T-helper 1 cell (primary cell): Measurements from ENCODE around the gene EXOC4.
"Not testable (repeated sequence)": the region's sequence is repeated elsewhere in the genome, so short reads cannot be mapped to it uniquely, and the experiment has no call there.

Experiments
- DNase-seq, 5 donors: peaks; one replicate each; pipeline ENCODE4 v3.0.0-alpha.2; 2012 to 2020
- total RNA-seq, 4 donors: gene quantifications; one replicate each; lab custom pipeline; 2026; lab: John Stamatoyannopoulos, UW

EXOC4 gene
- total RNA-seq = 68.6 to 108 (median 91.1) reads per million in 4 donors

DNA sequence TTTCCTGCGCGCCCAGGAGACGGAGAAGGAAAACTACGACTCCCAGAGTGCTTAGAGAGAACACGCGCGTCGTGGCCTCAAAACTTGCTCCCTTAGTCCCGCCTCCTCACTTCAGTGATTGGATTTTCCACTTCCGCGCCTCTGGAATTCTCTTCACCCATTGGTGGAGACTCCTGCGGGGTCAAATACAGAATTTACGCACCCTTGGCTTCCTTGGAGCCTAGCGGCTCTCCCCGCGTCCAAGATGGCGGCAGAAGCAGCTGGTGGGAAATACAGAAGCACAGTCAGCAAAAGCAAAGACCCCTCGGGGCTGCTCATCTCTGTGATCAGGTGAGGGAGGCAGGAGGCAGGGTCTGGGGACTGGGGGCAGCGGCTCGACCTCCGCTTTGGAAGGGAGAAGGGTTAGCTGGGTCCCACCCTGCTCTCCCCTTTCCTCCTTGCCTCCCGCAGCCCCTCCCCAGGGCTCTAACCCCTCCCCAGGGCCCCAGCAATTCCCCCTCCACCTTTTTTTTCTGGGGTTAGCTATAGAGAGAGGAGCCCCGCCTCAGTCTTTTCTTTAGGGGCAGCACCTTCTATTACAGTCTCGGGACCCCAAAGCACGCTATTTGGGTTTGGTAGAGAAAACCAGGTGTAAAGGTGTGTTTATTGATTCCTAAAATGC lies at the start of gene EXOC4:
TSS of gene EXOC4 (plus strand) at position 221 of the 661 bp plus-strand sequence.
- peak; percentile 73 to 96 (median 88) for DNase-seq

DNA sequence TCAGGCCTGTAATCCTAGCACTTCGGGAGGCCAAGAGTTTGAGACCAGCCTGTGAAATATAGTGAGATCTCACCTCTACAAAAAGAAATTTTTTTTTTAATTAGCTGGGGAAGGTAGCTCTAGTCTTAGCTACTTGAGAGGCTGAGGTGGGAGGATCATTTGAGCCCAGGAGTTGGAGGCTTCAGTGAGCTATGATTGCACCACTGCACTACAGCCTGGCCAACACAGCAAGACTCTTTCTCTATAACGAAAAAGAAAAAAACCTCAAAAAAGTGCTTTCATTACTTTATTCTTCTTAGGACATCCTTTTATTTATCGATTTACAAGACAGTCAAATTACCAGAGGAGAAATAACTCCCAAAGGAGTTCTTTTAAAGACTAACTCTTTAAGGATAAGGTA lies 49.4 kb upstream of the EXOC4 start:
- no peak for DNase-seq

DNA sequence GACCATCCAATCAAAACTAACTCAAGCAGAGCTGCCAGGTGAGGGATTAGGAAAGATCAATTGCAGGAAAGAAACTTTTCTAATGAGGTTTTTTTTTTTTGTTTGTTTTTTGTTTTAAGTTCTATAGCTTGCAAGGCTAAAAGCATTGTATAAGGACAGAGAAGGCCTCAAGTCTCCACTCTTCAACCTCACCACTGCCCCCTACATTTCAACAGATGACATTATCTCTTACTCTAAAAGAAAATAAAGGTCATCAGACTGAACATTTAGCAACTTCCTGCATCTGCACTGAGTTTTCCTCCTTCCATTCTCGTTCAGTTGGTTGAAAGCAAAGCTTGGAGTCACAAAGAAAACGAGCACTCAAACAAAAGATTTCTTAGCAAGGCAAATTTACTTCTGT lies 45.2 kb upstream of the EXOC4 start:
- DNase-seq = no peak

DNA sequence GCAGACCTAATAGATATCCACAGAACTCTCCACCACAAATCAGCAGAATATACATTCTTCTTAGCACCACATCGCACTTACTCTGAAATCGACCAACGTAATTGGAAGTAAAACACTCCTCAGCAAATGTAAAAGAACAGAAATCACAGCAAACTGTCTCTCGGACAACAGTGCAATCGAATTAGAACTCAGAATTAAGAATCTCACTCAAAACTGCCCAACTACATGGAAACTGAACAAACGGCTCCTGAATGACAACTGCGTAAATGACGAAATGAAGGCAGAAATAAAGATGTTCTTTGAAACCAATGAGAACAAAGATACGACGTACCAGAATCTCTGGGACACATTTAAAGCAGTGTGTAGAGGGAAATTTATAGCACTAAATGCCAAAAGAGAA lies 42.1 kb upstream of the EXOC4 start:
- not testable (repeated sequence) for DNase-seq

DNA sequence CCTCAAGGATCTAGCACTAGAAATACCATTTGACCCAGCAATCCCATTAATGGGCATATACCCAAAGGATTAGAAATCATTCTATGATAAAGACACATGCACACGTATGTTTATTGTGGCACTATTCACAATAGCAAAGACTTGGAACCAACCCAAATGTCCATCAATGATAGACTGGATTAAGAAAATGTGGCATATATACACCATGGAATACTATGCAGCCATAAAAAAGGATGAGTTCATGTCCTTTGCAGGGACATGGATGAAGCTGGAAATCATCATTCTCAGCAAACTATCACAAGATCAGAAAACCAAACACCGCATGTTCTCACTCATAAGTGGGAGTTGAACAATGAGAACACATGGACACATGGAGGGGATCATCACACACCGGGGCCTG lies 39.1 kb upstream of the EXOC4 start:
- DNase-seq = not testable (repeated sequence)

DNA sequence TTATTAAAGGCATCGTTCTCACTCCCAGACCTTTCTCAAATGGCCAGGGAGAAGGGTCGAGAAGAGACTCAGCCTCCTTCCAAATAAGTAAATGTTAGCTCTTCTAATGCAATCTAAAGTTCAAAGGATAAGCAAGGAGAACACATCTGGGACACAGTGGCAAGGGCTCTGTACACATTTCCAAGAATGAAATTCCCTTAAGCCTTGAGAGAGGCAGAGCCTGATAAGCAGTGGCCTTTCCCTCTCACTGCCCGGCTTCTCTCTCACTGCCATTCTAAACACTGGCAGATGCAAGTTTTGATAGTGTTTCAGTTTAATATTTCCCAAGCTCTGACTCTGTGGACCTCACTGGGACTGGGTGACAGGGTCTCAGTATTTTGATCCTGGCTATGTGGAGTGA lies 35.1 kb upstream of the EXOC4 start:
- no peak for DNase-seq

DNA sequence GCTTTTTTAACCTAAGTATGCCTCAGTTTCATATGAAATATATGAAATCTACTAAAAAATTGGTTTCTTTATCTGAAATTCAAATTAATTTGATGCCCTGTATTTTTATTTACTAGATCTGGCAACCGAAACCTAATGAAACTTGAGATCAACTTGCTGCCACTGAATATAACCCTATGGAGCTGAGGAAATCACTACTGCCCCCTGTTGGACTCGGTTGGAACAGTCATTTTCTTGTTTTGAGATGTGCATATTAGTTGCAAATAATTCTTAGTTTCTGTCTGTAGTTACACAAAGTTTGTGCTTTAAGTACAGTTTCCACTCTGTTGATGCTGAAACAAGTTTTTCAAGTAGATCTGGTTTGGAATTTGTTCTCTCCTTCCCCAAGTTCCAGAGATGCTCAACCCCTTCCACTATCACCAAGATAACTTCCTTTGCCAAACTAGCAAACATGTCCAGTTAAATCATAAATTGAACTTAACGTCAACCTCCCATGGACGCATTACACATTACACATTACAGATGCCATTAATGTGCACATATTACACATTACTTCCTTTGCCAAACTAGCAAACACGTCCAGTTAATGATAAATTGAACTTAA lies 22.2 kb upstream of the EXOC4 start:
- peak in 3 of 5 donors; percentile 10 to 34 (median 34) for DNase-seq

DNA sequence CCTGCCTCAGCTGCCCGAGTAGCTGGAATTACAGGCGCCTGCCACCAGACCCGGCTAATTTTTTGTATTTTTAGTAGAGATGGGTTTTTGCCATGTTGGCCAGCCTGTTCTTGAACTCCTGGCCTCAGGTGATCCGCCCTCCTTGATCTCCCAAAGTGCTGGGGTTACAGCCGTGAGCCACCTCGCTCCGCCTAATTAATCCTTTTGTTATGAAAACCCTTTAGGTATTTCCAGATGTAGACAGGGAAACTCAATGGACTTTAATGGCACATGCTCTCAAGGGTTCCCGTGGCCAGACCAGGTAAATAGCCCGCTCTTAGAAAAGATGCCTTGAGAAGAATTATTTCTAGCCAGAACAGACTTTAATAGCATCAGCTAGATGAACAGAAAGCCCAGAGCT lies 19.7 kb upstream of the EXOC4 start:
- no peak for DNase-seq

DNA sequence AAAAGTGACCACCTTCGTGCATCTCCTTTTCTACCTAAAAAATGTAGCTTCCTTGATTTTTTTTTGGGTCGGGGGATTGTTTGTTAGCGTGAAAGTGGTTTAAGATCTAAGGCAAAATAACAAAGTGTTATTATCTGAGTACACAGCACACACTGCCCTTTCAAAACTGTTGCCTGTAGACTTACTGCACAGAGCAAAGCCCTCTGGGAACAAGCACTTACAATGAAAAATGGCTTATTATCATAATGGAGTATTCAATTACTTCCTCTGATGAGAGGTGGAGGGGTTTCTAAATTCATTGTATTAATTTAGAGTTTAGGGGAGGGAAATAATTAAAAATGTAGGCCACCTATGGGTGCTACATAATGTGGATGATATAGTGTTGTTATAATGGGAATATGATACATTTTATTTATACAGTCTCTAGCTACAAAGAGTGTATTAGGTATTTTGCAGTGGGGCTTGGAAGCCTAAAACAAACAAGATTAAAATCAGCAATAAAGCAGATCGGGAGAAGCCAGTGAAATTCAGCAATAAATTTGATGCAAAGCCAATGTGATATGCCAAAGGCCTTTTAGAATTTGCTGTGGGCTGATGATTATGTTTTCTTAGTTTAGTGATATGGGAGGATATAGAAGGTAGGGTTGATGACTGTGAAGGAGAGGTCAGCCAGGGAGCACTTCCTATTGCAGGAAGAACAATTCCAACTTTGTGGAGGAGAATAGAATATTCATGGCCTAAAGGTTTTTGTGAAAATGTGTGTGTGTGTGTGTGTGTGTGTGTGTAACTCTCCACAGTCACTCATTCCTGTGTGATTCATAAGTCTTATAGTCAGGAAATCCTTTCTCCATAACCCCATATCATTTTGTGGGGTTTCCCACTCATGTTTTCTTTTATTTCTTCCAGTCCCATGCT lies 17.7 kb upstream of the EXOC4 start:
- no peak for DNase-seq

DNA sequence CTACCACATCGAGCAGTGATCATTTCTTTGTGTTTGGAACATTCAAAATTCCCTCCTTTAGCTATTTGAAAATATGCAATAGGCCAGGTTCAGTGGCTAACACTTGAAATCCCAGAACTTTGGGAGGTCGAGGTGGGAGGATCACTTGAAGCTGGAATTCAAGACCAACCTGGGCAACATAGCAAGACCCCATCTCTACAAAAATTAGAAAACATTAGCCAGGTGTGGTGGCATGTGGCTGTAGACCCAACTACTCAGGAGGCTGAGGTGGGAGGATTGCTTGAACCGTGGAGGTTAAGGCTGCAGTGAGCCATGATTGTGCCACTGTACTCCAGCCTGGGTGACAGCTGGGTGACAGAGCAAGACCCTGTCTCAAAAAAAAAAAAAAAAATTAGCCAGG lies 15.3 kb upstream of the EXOC4 start:
- DNase-seq = no peak

DNA sequence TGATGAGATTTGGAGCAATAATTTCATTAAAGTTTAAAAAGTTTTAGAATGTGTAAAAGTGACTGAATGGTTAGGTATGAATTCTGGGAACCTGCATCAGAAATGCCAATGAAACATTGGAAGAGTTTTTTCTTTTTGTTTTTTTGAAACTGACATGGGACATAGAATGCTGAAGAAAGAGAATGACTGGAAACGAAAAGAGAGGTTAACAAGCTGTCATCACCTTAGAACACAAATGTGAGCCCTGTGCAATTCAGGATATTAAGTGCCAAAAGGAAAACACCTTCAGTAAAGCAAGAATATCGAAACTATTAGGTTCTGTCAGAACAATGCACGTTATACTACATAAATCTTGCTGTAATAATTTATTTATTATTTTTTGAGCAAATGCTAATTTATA lies 12.6 kb upstream of the EXOC4 start:
- DNase-seq = no peak

DNA sequence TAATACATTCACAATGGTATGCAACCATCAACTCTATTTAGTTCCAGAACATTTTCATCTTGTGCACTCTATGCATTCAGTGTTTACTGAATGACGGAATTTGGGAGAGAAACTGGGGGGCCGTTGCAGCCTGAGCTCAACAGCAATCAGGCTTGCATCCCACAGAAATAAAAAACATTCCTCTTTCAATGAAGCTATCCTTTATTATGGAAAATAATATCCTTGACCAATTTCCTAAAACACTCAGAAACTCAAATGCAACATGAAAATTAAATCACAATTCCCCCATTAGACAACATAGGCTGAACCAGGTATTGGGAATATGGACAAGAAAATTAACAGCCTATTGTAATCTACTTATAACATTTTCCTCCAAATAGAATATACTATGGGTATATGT lies 6.3 kb upstream of the EXOC4 start:
- no peak for DNase-seq

DNA sequence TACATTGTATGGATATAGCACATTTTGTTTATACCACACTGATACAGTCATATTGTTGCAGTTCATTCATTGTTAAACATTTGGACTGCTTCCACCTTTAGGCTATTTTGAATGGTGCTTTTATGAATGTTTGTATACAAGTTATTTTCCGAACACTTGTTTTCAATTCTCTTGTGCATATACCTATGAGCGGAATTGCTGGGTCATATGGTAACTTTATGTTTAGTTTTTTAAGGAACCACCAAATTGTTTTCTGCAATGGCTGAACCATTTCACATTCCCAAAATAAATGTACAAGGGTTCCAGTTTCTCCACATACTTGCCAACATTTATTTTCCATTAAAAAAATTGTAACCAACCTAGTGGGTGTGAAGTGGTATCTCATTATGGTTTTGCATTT lies 4.0 kb upstream of the EXOC4 start:
- DNase-seq = no peak

DNA sequence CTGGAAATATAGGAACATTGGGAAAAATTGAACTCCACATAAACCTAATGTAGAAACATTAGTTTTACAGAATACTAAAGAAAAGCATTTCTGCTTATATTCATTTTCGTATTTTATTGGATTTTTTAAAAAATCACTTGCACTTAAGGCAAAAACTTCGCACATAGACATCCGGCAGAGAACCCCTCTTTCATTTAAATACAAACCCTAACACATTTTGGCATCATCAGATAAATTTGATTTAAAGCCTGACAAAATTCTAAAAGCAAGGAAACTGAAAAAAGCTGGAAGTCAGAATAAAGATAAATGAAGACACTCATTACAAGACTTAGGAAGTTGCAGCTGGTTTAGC lies 396 bp upstream of the EXOC4 start:
- no peak for DNase-seq

DNA sequence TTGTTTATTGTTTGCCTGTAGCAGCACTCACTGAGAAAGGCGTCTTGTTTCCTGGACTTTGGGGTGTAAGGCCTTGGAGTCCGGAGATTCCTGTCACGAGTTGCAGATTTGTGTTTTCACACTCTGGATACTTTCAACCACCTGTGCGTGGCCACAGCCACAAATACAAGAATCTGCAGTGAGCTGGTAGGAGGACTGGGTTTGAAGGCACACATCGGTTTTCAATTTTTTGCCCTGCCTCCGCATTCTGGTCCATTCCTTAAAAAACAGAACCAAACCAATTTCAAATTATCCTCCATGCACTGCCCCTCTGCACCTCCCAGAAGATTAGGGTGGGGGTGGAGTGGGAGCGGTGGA lies 619 bp downstream of the EXOC4 start:
- DNase-seq = peak in 1 of 5 donors; percentile 8

DNA sequence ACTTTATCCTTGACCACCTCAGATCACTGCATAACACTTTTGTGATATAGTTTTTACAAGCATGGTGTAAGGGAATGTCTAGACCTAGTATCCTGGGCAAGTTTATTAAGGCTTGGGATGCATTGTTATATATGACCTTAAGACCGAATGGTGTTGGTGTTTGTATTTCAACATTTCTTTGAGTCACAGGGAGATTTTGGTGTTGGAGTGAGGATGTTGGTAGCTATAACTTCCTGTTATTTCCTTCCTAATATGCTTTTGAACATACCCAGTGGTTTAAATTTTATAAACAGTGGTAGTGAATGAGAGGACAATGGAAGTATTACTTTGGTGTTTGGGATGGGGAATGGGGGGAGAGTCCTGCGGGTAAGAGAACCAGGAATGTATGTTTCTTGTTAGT lies 2.6 kb downstream of the EXOC4 start:
- no peak for DNase-seq

DNA sequence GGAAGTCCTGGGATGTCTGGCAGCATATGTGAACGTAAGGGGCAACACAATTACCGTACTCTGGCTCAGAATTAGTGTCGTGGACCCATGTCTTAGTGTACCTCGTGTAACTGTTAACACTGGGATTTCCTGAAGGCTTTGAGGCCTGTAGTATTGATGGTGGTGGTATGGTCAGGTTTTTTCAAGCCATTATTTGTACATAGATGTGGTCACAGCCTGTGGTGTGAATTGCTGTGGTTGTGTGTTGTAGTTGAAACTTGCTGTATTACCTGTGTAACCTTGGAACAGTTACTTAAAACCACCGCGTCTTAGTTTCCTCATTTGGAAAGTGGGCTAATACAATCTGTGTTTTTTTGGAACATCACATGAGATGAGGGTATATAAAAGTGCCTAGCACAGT lies 5.3 kb downstream of the EXOC4 start:
- no peak for DNase-seq

DNA sequence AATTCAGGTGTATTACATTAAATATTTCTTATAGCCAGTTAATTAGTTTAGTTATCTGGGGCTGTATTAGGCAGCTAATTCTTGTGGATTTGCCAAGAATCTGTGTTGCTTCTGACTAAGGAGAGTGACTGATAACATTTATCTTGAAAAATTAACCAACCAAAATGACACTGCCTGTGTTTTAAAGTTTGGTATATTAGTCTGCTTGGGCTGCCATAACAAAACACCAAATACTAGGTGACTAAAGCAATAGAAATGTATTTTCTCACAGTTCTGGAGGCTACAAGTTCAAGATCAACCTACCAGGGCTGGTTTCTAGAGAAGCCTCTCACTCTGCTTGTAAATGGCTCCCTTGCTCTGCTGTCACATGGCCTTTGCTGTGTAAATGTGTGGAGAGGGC lies 12.9 kb downstream of the EXOC4 start:
- DNase-seq = no peak

DNA sequence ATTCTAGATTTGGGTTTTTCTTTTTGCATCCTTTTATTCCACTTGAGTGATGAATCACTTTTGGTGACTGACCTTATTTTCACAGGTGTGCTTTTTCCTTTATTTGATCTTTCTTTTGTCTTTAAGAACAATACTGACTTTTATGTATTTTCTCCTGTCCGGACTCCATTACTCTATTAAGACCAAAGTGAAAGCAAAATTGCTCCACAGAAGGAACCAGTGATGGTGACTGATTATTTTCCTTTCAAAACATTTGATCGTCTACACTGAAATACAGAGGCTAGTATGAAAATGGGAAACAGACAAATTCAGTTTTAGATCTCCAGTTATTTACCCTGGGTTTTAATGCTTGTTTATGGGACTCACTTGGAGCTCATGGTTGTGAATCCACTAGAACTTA lies 15.5 kb downstream of the EXOC4 start:
- no peak for DNase-seq

DNA sequence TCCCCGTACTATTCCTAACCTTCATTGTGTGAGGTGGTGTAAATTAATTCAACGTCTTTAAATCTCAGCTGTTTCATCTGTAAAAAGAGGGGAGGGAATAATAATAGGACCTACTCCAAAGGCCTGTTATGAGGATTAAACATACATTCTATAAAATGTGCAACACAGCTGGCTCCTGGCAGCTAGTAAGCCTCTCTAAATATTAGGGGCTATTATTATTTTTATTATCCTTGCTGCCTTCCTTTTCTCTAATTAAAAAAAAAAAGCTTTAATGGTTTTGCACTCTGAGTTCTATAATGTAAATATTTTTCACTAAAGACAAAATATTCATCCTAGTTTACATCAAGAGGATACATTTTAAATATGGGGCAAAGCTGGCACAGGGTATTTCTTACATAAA lies 19.5 kb downstream of the EXOC4 start:
- DNase-seq = no peak

DNA sequence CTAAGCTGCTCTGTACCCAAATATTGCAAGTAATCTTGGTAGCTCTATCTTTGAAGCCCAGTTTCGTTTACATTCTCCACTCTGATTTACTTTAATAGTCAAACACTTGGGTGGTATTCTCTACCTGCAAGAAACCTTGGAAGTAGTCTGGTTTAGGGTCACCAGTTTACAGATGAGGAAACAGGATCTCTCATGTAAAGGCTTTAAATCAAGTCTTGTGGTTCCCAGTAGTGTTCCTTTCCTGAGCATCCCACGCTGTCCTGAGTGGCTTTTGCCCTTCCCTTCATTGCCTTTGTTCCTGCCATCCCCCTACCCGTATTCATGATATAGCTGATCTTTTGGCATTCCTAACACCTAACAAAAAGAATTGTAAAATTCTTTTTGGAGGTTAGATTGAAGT lies 20.3 kb downstream of the EXOC4 start:
- DNase-seq = no peak

DNA sequence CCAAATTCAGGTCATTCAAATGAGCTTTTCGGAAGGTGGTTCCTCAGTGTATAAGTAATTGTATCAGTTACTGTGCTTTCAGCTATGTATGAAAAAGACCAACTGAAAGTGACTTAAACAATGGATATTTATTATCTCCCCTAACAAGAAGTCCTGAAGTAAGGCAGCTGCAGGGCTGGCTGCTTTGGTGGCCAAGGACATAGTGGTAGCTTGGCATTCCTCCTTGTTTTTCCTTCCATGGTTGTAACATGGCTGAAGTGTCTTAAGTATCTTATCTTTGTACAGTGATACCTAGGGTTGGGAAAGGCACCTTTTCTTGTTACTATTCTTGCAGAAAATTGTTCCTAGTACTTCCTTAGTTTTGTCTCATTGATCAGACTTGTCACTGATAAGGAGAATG lies 21.4 kb downstream of the EXOC4 start:
- no peak for DNase-seq

DNA sequence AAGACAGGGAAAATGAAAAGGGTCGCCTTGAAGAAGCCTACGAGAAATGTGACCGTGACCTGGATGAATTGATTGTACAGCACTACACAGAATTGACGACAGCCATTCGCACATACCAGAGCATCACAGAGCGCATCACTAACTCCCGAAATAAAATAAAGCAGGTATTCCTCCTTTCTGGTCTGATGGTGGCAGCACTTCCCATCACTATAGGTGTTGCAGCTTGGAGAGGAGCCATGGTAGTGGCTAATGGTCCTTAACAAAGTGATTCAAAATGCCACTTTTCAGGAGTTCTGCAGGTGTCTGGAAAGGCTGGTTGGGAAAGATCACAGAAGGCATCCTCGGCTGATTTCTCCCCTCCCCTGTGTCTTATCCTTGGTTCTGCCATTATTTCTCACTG lies 22.1 kb downstream of the EXOC4 start:
- DNase-seq = no peak
